Ovary (tissue), 3 donors: Measurements from ENCODE around the gene KRTAP2-4.

ENCODE experiments used
- CTCF ChIP-seq, 3 donors: fragments of 450-650 bp in 2 of 3; fragments of 200-600 bp in 1 of 3; IDR thresholded peaks; one replicate each; pipeline versions ENCODE4 v1.5.1 to v1.8.0; 2016 to 2022; ENCODE audit warnings: antibody characterized with exemption in 3 of 3, mild to moderate bottlenecking in 1 of 3
- POLR2A ChIP-seq: fragments of 450-650 bp; IDR thresholded peaks from one replicate; pipeline ENCODE4 v1.6.1; 2017; ENCODE audit warnings: antibody characterized with exemption, mild to moderate bottlenecking, moderate library complexity
- donor health status: DM: no; HTN: no; CAD: no.

DNA sequence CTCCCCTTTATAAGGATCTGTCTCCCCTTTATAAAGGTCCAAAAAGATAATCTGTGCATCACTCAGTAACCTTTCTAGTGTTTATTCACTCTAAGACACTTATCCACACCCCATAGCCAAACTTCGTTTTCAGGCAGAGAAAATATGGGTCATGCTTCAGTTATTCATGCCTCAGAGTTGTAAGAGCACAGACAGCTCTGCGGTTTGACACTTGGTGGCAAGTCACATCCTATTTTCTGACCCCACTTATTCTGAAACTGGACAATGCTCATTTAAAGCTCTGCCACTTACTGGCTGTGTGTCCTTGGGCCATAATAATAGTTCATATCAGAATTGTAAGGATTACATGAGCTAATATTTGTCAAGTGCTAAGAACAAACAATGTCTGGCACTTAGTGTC lies 16.6 kb downstream of the KRTAP2-4 start:
- no peak for TF ChIP-seq POLR2A
- TF ChIP-seq CTCF (IDR thresholded peaks at IDR 0.05) = no peak
